ENCODE measurements around the gene OR10A5.
"Not testable (repeated sequence)": the region's sequence is repeated elsewhere in the genome, so short reads cannot be mapped to it uniquely, and the experiment has no call there.

OR10A5 gene

DNA sequence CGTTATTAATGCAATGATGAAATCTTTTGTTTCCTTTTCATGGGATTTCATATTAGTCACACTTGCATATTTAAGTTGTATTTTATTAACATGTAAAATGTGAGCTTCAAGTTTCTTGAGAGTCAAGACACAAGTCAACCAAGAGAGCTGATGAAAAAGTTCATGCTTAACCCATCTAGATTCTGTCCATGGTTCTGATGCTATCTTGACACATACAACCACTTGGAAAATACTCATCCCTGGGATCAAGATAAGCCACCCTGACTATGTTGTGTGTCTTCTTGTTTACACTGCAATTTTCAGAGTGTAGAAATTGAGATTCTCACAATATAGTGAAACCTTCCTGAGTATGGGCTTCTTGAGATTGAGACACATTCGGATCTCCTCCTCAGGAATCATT lies 30.3 kb downstream of the OR10A5 start:
- no peak for DNase-seq (ENCODE audit: low read depth)

DNA sequence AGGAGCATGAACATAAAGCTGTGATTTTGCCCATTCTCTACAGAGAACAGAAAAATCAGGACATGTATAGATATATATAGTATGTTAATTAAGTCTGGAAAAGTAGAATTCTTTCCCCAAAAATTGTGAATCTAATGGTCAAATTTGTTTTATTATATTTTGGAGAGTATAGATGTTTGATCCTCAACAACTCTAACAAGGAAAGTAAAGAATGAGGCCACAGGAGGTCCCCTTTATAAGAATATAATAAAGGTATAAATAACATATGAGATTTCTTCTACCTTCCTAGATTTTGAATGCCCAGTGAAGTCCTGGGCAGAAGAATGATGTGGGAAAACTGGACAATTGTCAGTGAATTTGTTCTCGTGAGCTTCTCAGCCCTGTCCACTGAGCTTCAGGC lies 30.8 kb downstream of the OR10A5 start, which contains the start of gene OR10A4:
OR10A4 (plus strand) TSS at position 301 of the 400 bp plus-strand sequence; CDS start at position 324, 23 bp downstream.
- DNase-seq (ENCODE audit: low read depth): no peak

DNA sequence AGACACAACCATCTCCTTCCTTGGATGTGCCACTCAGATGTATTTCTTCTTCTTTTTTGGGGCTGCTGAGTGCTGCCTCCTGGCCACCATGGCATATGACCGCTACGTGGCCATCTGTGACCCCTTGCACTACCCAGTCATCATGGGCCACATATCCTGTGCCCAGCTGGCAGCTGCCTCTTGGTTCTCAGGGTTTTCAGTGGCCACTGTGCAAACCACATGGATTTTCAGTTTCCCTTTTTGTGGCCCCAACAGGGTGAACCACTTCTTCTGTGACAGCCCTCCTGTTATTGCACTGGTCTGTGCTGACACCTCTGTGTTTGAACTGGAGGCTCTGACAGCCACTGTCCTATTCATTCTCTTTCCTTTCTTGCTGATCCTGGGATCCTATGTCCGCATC lies 31.4 kb downstream of the OR10A5 start:
- DNase-seq (ENCODE audit: low read depth): no peak

DNA sequence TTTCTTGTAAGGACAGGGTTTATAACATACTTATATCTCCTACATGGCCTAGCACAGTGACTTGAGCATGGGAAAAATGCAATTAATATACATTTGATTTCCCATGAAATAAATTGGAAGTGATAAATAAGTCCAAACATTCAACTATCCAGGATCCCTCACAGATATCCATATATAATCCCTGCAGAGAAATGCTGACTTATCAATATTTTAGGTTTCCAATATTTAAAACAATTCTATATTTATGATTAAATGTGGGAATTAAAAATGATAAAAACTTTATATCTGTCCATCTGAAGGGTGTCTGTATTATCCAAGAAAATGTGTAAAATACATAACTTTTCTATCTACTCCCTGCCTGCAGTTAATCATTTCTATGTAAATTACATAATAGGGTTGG lies 37.3 kb downstream of the OR10A5 start:
- DNase-seq (ENCODE audit: low read depth): no peak

DNA sequence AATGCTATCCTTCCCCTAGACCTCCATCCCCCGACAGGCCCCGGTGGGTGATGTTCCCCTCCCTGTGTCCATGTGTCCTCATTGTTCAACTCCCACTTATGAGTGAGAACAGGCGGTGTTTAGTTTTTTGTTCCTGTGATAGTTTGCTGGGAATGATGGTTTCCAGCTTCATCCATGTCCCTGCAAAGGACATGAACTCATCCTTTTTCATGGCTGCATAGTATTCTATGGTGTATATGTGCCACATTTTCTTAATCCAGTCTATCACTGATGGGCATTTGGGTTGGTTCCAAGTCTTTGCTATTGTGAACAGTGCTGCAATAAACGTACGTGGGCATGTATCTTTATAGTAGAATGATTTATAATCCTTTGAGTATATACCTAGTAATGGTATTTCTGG lies 42.2 kb downstream of the OR10A5 start:
- not testable (repeated sequence) for DNase-seq (ENCODE audit: low read depth)

DNA sequence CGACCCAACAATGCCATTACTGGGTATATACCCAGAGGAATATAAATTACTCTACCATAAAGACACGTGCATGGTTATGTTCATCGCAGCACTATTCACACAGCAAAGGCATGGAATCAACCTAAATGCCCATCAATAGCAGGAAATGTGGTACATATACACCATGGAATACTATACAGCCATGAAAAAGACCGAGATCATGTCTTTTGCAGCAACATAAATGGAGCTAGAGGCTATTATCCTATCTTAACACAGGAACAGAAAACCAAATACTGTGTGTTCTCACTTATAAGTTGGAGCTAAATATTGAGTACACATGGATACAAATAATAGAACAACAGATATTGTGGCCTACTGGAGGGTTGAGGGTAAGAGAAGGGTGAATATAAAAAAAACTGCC lies 43.3 kb downstream of the OR10A5 start:
- no peak for DNase-seq (ENCODE audit: low read depth)

DNA sequence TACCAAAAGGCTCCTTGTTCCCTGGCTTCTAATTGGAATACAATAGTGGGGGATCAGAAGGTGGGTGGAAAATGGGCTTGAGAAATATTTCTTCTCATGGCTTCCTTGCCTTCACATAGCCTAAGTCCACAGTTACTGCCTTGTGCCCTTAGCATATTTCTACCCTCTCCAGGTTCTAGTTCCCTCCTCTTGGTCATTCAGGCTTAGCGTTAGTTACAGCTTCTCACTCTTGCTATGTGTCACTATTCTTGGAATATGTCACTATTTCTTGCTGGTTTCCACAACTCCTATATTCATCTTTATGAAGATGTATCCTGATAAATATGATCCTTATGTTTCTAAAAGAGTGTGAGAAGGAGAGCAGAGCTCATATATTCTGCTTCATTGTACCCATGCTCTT lies 44.4 kb downstream of the OR10A5 start:
- no peak for DNase-seq (ENCODE audit: low read depth)

DNA sequence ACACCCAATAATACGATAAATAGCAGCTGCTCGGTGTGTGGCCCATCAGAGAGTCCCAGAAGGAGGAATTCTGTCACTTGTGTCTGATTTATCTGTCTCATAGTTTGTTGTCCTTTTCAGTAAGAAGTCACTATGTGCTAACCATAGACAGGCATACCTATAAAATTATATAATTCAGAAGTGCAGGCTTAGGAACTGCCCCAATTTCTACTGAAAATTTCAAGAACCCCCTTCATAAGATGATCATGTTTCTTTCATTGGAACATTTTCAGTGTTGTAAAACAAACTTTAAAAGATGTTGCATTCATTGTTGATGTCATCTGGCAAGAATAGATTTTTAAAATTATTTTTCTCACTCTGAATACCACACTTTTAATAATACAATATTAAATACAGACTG lies 46.9 kb downstream of the OR10A5 start, which contains the start of gene OR2D2:
OR2D2 (minus strand) TSS at position 101 of the 400 bp plus-strand sequence; CDS start at position 101, 0 bp downstream.
- no peak for DNase-seq (ENCODE audit: low read depth)

DNA sequence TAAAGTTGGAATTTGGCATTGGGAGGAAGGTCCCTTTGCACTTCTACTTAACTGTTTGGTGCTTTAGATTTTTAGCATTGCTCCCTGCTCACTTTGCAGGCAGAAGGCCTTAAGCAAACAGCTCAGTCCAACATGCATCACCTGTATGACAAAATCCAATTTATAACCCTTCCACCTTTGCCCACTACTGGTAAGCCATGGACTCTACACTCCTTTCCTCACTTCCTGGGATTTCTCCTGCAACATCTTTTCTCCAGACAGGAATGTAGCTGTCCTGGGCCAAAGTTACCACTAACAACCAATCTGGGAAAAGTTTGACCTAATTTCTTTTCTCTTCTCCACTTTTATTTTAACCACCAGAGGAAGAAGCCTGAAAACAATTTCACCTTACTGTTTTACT lies 48.6 kb downstream of the OR10A5 start:
- DNase-seq (ENCODE audit: low read depth): no peak

DNA sequence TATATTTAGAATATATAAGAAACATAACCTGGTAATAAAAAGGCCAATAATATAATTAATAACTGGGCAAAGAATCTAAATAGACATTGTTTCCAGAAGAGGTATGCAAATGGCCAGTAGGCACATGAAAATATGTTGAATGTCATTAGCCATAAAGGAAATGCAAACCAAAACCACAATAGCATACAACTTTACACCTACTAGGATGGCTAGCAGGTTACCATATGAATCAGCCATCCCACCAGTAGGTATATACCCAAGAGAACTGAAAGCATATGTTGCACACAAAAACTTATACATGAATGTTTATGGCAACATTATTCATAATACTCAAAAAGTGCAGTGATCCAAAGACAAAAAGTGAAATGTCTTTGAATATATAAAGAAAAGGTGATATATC lies 49.5 kb downstream of the OR10A5 start:
- DNase-seq (ENCODE audit: low read depth): no peak

Measured in stromal cell of bone marrow (primary cell).